ENCODE results near the gene VSIG8. TPM values are rescaled to one million over a fixed set of nuclear protein-coding genes. Genes with fewer than 3 reads are reported as not detected.
"Not testable (repeated sequence)": the region's sequence is repeated elsewhere in the genome, so short reads cannot be mapped to it uniquely, and the experiment has no call there.

VSIG8 gene
- total and polyA plus RNA-seq, 4 donors, result 0.21 to 0.56 TPM; not detected in 2

- Histone ChIP-seq H3K9me3 (ENCODE audit: control insufficient read depth, low read length) (no peaks in the 10 kb centered on the region), H3K4me3 (ENCODE audit: low read length in 2 of 2) (no peak within 1 kb of the TSS), H3K36me3 (ENCODE audit: control insufficient read depth in 1 of 2, insufficient read depth in 2 of 2, low read length in 1 of 2) (no peaks in the 10 kb centered on the region), H3K4me1 (ENCODE audit: control insufficient read depth in 1 of 2, insufficient read depth in 2 of 2, low read length in 2 of 2) (peaks cover 0 to 5% of the 10 kb centered on the region in 2 donors), H3K27me3 (ENCODE audit: control insufficient read depth in 1 of 2, insufficient read depth in 2 of 2, low read length in 1 of 2) (no peaks in the 10 kb centered on the region), H3K27ac (ENCODE audit: low read depth in 1 of 2, low read length in 2 of 2) (peak within 1 kb of the TSS; percentile 43 to 92)
- DNase-seq (peak; percentile 92 to 95), ATAC-seq (ENCODE audit: low FRiP score) (peak; percentile 95)
- intact Hi-C loops (cut with DNase I), result no loop called here
- 7 to 8% methylated on average over 29 to 30 of the region's 30 CpGs for WGBS, 2 donors
Observed at GRCh38 chr1:159900086-159900680, 37.7 kb upstream of the VSIG8 start, which contains the start of gene CFAP45. CFAP45 (minus strand) TSS chr1:159900165; CDS start chr1:159900098, 67 bp downstream.

DNA sequence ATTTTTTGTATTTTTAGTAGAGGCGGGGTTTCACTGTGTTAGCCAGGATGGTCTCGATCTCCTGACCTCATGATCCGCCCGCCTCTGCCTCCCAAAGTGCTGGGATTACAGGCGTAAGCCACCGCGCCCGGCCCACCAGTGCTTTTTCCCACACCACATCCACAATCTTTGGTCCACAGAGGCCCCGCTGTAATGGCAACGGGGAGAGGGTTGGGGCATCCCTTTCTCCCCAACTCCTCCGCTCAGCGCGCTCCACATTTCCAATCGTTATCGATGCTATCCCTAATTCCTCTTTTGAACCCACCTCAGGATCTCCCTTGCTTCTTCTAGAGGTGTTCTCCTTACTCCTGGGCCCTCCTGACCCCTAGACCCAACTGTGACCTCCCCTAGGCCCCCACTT lies 37.2 kb upstream of the VSIG8 start:
- H3K27me3 ChIP-seq (ENCODE audit: control insufficient read depth in 1 of 2, insufficient read depth in 2 of 2, low read length in 1 of 2); H3K9me3 ChIP-seq (ENCODE audit: control insufficient read depth, low read length); H3K4me3 ChIP-seq (ENCODE audit: low read length in 2 of 2); H3K36me3 ChIP-seq (ENCODE audit: control insufficient read depth in 1 of 2, insufficient read depth in 2 of 2, low read length in 1 of 2); H3K4me1 ChIP-seq (ENCODE audit: control insufficient read depth in 1 of 2, insufficient read depth in 2 of 2, low read length in 2 of 2); DNase-seq; ATAC-seq (ENCODE audit: low FRiP score): not testable (repeated sequence)
- WGBS, 2 donors, result 88% methylated on average over 11 to 14 of the region's 15 CpGs
- H3K27ac ChIP-seq (ENCODE audit: low read depth in 1 of 2, low read length in 2 of 2), result peak overlapping the region in 1 of 2 donors; percentile 85
- intact Hi-C loops (cut with DNase I), result loop anchor here (5.0 kb wide), 2 partner anchors 33 to 117 kb away; partner anchors contain the start of gene DUSP23 (in 1 of the 2)

- H3K9me3 ChIP-seq (ENCODE audit: control insufficient read depth, low read length), result no peaks in the 10 kb centered on the region
- H3K36me3 ChIP-seq (ENCODE audit: control insufficient read depth in 1 of 2, insufficient read depth in 2 of 2, low read length in 1 of 2), result no peaks in the 10 kb centered on the region
- no peak for ATAC-seq (ENCODE audit: low FRiP score)
- no peak overlapping the region for H3K4me3 ChIP-seq (ENCODE audit: low read length in 2 of 2)
- intact Hi-C loops (cut with DNase I), result loop anchor here (5.0 kb wide), 2 partner anchors 34 to 116 kb away; partner anchors contain the start of gene DUSP23 (in 1 of the 2)
- DNase-seq, result no peak
- no peak overlapping the region for H3K27ac ChIP-seq (ENCODE audit: low read depth in 1 of 2, low read length in 2 of 2)
- H3K4me1 ChIP-seq (ENCODE audit: control insufficient read depth in 1 of 2, insufficient read depth in 2 of 2, low read length in 2 of 2), result peaks cover 0 to 5% of the 10 kb centered on the region in 2 donors
- WGBS, 2 donors, result 96 to 98% methylated on average over 3 of the region's 3 CpGs
- H3K27me3 ChIP-seq (ENCODE audit: control insufficient read depth in 1 of 2, insufficient read depth in 2 of 2, low read length in 1 of 2), result no peaks in the 10 kb centered on the region
Observed at GRCh38 chr1:159898527-159898926, 36.1 kb upstream of the VSIG8 start.

- Histone ChIP-seq H3K27ac (ENCODE audit: low read depth in 1 of 2, low read length in 2 of 2) (no peak overlapping the region), H3K36me3 (ENCODE audit: control insufficient read depth in 1 of 2, insufficient read depth in 2 of 2, low read length in 1 of 2) (no peaks in the 10 kb centered on the region), H3K4me3 (ENCODE audit: low read length in 2 of 2) (no peak overlapping the region), H3K27me3 (ENCODE audit: control insufficient read depth in 1 of 2, insufficient read depth in 2 of 2, low read length in 1 of 2) (no peaks in the 10 kb centered on the region), H3K9me3 (ENCODE audit: control insufficient read depth, low read length) (no peaks in the 10 kb centered on the region), H3K4me1 (ENCODE audit: control insufficient read depth in 1 of 2, insufficient read depth in 2 of 2, low read length in 2 of 2) (peaks cover 0 to 5% of the 10 kb centered on the region in 2 donors)
- DNase-seq (no peak), ATAC-seq (ENCODE audit: low FRiP score) (no peak)
- WGBS, 2 donors, result 93 to 96% methylated on average over 3 of the region's 3 CpGs
- intact Hi-C loops (cut with DNase I), result loop anchor here (5.0 kb wide), 2 partner anchors 34 to 116 kb away; partner anchors contain the start of gene DUSP23 (in 1 of the 2)
Observed at GRCh38 chr1:159897962-159898361, 35.5 kb upstream of the VSIG8 start.

DNA sequence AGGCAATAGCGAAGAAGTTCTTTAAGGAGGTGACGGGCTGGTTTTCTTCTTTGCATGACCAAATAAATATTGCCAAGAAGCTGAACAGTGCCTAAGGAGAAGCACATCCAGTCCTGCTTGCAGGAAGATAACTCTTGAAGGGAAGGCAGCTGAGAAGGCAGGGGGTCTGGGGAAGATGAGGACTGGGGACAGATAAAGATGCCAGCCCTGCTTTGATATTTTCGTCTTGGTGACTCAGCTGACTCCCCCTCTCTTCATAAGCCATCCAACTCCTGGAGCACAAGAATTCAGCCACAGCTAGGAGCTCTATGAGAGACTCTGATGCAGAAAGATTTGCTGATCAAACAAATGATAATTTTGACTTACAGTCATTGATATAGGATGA lies 34.1 kb upstream of the VSIG8 start:
- Histone ChIP-seq H3K4me3 (ENCODE audit: low read length in 2 of 2) (no peak overlapping the region), H3K9me3 (ENCODE audit: control insufficient read depth, low read length) (no peaks in the 10 kb centered on the region), H3K36me3 (ENCODE audit: control insufficient read depth in 1 of 2, insufficient read depth in 2 of 2, low read length in 1 of 2) (no peaks in the 10 kb centered on the region), H3K27ac (ENCODE audit: low read depth in 1 of 2, low read length in 2 of 2) (no peak overlapping the region), H3K4me1 (ENCODE audit: control insufficient read depth in 1 of 2, insufficient read depth in 2 of 2, low read length in 2 of 2) (peaks cover 0 to 5% of the 10 kb centered on the region in 2 donors), H3K27me3 (ENCODE audit: control insufficient read depth in 1 of 2, insufficient read depth in 2 of 2, low read length in 1 of 2) (no peaks in the 10 kb centered on the region)
- DNase-seq (no peak), ATAC-seq (ENCODE audit: low FRiP score) (no peak)
- intact Hi-C loops (cut with DNase I), result loop anchor here (5.0 kb wide), 2 partner anchors 36 to 114 kb away; partner anchors contain the start of gene DUSP23 (in 1 of the 2)
- WGBS, 2 donors, result 55 to 56% methylated on average over 3 of the region's 3 CpGs

DNA sequence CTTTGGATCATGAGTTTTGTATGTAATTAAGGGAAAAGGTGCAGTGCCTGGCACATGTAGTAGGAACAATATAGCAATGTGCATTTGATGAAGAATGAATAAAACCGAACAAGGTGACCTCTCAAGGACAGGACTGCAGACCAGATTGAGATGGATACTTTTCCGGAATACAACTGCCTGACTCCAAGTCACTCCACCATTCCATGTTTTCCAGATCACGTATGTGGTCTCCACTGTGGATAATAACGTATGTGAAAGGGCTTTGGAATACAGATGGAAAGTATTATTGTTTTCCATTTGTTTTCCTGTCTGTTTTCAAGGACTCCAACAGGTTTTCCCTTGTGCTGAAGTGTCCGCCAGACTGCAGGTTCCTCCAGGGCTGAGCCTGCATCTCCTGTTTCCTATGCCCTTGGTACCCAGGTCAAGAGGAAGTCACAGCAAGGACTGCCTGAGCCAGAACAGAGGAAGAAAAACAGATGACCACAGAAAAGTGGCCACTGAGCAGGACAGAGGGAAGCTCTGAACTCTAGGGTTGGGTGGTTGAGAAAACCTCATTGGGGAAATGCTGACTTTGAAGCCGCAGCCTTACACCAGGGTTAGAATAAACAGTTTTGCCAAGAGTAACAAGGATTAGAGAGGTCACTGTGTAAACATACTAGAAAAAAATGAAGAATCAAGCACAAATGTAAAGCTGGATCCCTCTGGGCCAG lies 33.5 kb upstream of the VSIG8 start:
- no peak for ATAC-seq (ENCODE audit: low FRiP score)
- Histone ChIP-seq H3K4me1 (ENCODE audit: control insufficient read depth in 1 of 2, insufficient read depth in 2 of 2, low read length in 2 of 2) (peaks cover 0 to 4% of the 10 kb centered on the region in 2 donors), H3K27me3 (ENCODE audit: control insufficient read depth in 1 of 2, insufficient read depth in 2 of 2, low read length in 1 of 2) (no peaks in the 10 kb centered on the region), H3K27ac (ENCODE audit: low read depth in 1 of 2, low read length in 2 of 2) (no peak overlapping the region), H3K4me3 (ENCODE audit: low read length in 2 of 2) (no peak overlapping the region), H3K36me3 (ENCODE audit: control insufficient read depth in 1 of 2, insufficient read depth in 2 of 2, low read length in 1 of 2) (no peaks in the 10 kb centered on the region), H3K9me3 (ENCODE audit: control insufficient read depth, low read length) (no peaks in the 10 kb centered on the region)
- 76 to 78% methylated on average over 6 of the region's 6 CpGs for WGBS, 2 donors
- DNase-seq, result no peak
- intact Hi-C loops (cut with DNase I), result loop anchor here (5.0 kb wide), 2 partner anchors 36 to 114 kb away; partner anchors contain the start of gene DUSP23 (in 1 of the 2)

- no peak for DNase-seq
- no peaks in the 10 kb centered on the region for H3K9me3 ChIP-seq (ENCODE audit: control insufficient read depth, low read length)
- H3K27me3 ChIP-seq (ENCODE audit: control insufficient read depth in 1 of 2, insufficient read depth in 2 of 2, low read length in 1 of 2), result no peaks in the 10 kb centered on the region
- H3K36me3 ChIP-seq (ENCODE audit: control insufficient read depth in 1 of 2, insufficient read depth in 2 of 2, low read length in 1 of 2), result no peaks in the 10 kb centered on the region
- H3K4me1 ChIP-seq (ENCODE audit: control insufficient read depth in 1 of 2, insufficient read depth in 2 of 2, low read length in 2 of 2), result no peaks in the 10 kb centered on the region
- H3K27ac ChIP-seq (ENCODE audit: low read depth in 1 of 2, low read length in 2 of 2), result no peak overlapping the region
- intact Hi-C loops (cut with DNase I), result loop anchor here (5.0 kb wide), 2 partner anchors 37 to 113 kb away; partner anchors contain the start of gene DUSP23 (in 1 of the 2)
- ATAC-seq (ENCODE audit: low FRiP score), result no peak
- no peak overlapping the region for H3K4me3 ChIP-seq (ENCODE audit: low read length in 2 of 2)
- 76 to 83% methylated on average over 3 of the region's 3 CpGs for WGBS, 2 donors
Observed at GRCh38 chr1:159895286-159895685, 32.8 kb upstream of the VSIG8 start.

GRCh38 chr1:159892944-159893343 lies 30.5 kb upstream of the VSIG8 start:
- H3K4me3 ChIP-seq (ENCODE audit: low read length in 2 of 2), result no peak overlapping the region
- H3K27ac ChIP-seq (ENCODE audit: low read depth in 1 of 2, low read length in 2 of 2), result no peak overlapping the region
- DNase-seq (no peak), ATAC-seq (ENCODE audit: low FRiP score) (no peak)
- intact Hi-C loops (cut with DNase I), result loop anchor here in 1 of 2 donors (5.0 kb wide), 1 partner anchor 111 kb away; the partner anchor contains the start of gene DUSP23
- no peaks in the 10 kb centered on the region for H3K4me1 ChIP-seq (ENCODE audit: control insufficient read depth in 1 of 2, insufficient read depth in 2 of 2, low read length in 2 of 2)
- WGBS, 2 donors, result 92% methylated on average over 5 of the region's 5 CpGs
- H3K36me3 ChIP-seq (ENCODE audit: control insufficient read depth in 1 of 2, insufficient read depth in 2 of 2, low read length in 1 of 2), result no peaks in the 10 kb centered on the region
- no peaks in the 10 kb centered on the region for H3K27me3 ChIP-seq (ENCODE audit: control insufficient read depth in 1 of 2, insufficient read depth in 2 of 2, low read length in 1 of 2)
- no peaks in the 10 kb centered on the region for H3K9me3 ChIP-seq (ENCODE audit: control insufficient read depth, low read length)

Measured in aorta (tissue), 5 donors.